ENCODE data around the gene ZBTB48.

Gene ZBTB48

GRCh38 chr1:6572653-6573383 is 7.0 kb upstream of the ZBTB48 start:
- DNase-seq (ENCODE audit: low read depth in 2 of 3, low spot score in 1 of 3): no peak

- no peak for DNase-seq (ENCODE audit: low read depth in 2 of 3, low spot score in 1 of 3)
Observed at GRCh38 chr1:6574025-6574620, 5.7 kb upstream of the ZBTB48 start.

GRCh38 chr1:6574818-6575217 is 5.0 kb upstream of the ZBTB48 start:
- DNase-seq (ENCODE audit: low read depth in 2 of 3, low spot score in 1 of 3): no peak

- DNase-seq (ENCODE audit: low read depth in 2 of 3, low spot score in 1 of 3): no peak
Observed at GRCh38 chr1:6577831-6578525, 1.8 kb upstream of the ZBTB48 start.

- DNase-seq (ENCODE audit: low read depth in 2 of 3, low spot score in 1 of 3): no peak
Observed at GRCh38 chr1:6578624-6579373, 995 bp upstream of the ZBTB48 start.

- DNase-seq (ENCODE audit: low read depth in 2 of 3, low spot score in 1 of 3): no peak
Observed at GRCh38 chr1:6580119-6580592, 362 bp downstream of the ZBTB48 start.

GRCh38 chr1:6580593-6581409 is 1.0 kb downstream of the ZBTB48 start:
- DNase-seq (ENCODE audit: low read depth in 2 of 3, low spot score in 1 of 3): no peak

- no peak for DNase-seq (ENCODE audit: low read depth in 2 of 3, low spot score in 1 of 3)
Observed at GRCh38 chr1:6581561-6582305, 1.9 kb downstream of the ZBTB48 start.

- no peak for DNase-seq (ENCODE audit: low read depth in 2 of 3, low spot score in 1 of 3)
Observed at GRCh38 chr1:6582370-6582769, 2.6 kb downstream of the ZBTB48 start.

GRCh38 chr1:6584126-6585080 is 4.6 kb downstream of the ZBTB48 start:
- no peak for DNase-seq (ENCODE audit: low read depth in 2 of 3, low spot score in 1 of 3)

GRCh38 chr1:6585081-6585722 is 5.4 kb downstream of the ZBTB48 start:
- DNase-seq (ENCODE audit: low read depth in 2 of 3, low spot score in 1 of 3): no peak

GRCh38 chr1:6585841-6586240 is 6.0 kb downstream of the ZBTB48 start:
- DNase-seq (ENCODE audit: low read depth in 2 of 3, low spot score in 1 of 3): no peak

GRCh38 chr1:6586404-6586816 is 6.6 kb downstream of the ZBTB48 start:
- no peak for DNase-seq (ENCODE audit: low read depth in 2 of 3, low spot score in 1 of 3)

- no peak for DNase-seq (ENCODE audit: low read depth in 2 of 3, low spot score in 1 of 3)
Observed at GRCh38 chr1:6587261-6588005, 7.6 kb downstream of the ZBTB48 start.

- no peak for DNase-seq (ENCODE audit: low read depth in 2 of 3, low spot score in 1 of 3)
Observed at GRCh38 chr1:6588128-6588892, 8.5 kb downstream of the ZBTB48 start.

GRCh38 chr1:6588893-6589520 is 9.2 kb downstream of the ZBTB48 start:
- DNase-seq (ENCODE audit: low read depth in 2 of 3, low spot score in 1 of 3): no peak
